ENCODE data around the gene FJX1. TPM values are rescaled to one million over a fixed set of nuclear protein-coding genes. Genes with fewer than 3 reads are reported as not detected.

Gene FJX1
- total RNA-seq, 1 donor from 2014 or later = 0.09 TPM

GRCh38 chr11:35590412-35590811, 27.8 kb upstream of the FJX1 start:
- H3K9me3 Mint-ChIP-seq = no peaks in the 10 kb centered on the region

DNA sequence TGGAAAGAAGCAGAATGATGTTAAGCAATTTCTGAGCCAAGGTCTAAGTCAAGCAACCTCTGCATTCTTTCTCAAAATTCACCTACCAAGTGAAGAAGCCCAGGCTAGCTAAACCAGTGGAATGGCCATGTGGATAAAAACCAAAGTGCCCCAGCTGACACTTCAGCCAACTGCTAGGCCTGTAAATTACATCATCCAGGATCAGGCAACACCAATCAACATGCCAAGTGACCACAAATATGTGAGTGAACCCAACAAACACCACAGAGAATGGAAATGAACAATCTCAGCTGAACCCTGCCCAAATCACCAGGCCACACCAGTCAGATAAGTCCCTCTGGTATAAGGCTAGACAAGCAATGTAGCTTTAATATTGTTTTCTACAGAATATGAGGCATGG, 25.1 kb upstream of the FJX1 start:
- intact Hi-C loops (cut with micrococcal nuclease) = no loop called here
- no peak overlapping the region for H3K27ac Mint-ChIP-seq
- no peak for DNase-seq (ENCODE audit: low spot score)
- H3K4me1 Mint-ChIP-seq (ENCODE audit: low read depth) = peaks cover 1% of the 10 kb centered on the region
- no peaks in the 10 kb centered on the region for H3K9me3 Mint-ChIP-seq
- peaks cover 4% of the 10 kb centered on the region for H3K27me3 Mint-ChIP-seq (ENCODE audit: low read depth)
- H3K4me3 Mint-ChIP-seq (ENCODE audit: low read depth) = no peak overlapping the region
- no peaks in the 10 kb centered on the region for H3K36me3 Mint-ChIP-seq (ENCODE audit: low read depth)

More at GRCh38 chr11:35590412-35590811, 27.8 kb upstream of the FJX1 start:
- H3K36me3 Mint-ChIP-seq (ENCODE audit: low read depth) = no peaks in the 10 kb centered on the region
- DNase-seq (ENCODE audit: low spot score) = no peak
- peaks cover 8% of the 10 kb centered on the region for H3K27me3 Mint-ChIP-seq (ENCODE audit: low read depth)
- no peaks in the 10 kb centered on the region for H3K4me1 Mint-ChIP-seq (ENCODE audit: low read depth)
- H3K27ac Mint-ChIP-seq = no peak overlapping the region
- no peak overlapping the region for H3K4me3 Mint-ChIP-seq (ENCODE audit: low read depth)
- intact Hi-C loops (cut with micrococcal nuclease) = no loop called here

- H3K36me3 Mint-ChIP-seq (ENCODE audit: low read depth) = no peaks in the 10 kb centered on the region
- peaks cover 4% of the 10 kb centered on the region for H3K27me3 Mint-ChIP-seq (ENCODE audit: low read depth)
- no peaks in the 10 kb centered on the region for H3K9me3 Mint-ChIP-seq
- H3K4me3 Mint-ChIP-seq (ENCODE audit: low read depth) = no peak overlapping the region
- intact Hi-C loops (cut with micrococcal nuclease) = no loop called here
- no peak overlapping the region for H3K27ac Mint-ChIP-seq
- H3K4me1 Mint-ChIP-seq (ENCODE audit: low read depth) = peaks cover 11% of the 10 kb centered on the region
- no peak for DNase-seq (ENCODE audit: low spot score)
Observed at GRCh38 chr11:35594680-35595079, 23.6 kb upstream of the FJX1 start.

GRCh38 chr11:35598254-35599125, 19.8 kb upstream of the FJX1 start:
- Mint-ChIP-seq H3K9me3 (no peaks in the 10 kb centered on the region), H3K36me3 (ENCODE audit: low read depth) (no peaks in the 10 kb centered on the region), H3K27ac (peak overlapping the region; percentile 5), H3K4me3 (ENCODE audit: low read depth) (no peak overlapping the region), H3K27me3 (ENCODE audit: low read depth) (peaks cover 4% of the 10 kb centered on the region), H3K4me1 (ENCODE audit: low read depth) (peaks cover 11% of the 10 kb centered on the region)
- no peak for DNase-seq (ENCODE audit: low spot score)
- intact Hi-C loops (cut with micrococcal nuclease) = no loop called here

GRCh38 chr11:35600331-35600838, 17.9 kb upstream of the FJX1 start:
- H3K36me3 Mint-ChIP-seq (ENCODE audit: low read depth) = no peaks in the 10 kb centered on the region
- intact Hi-C loops (cut with micrococcal nuclease) = no loop called here
- peaks cover 4% of the 10 kb centered on the region for H3K27me3 Mint-ChIP-seq (ENCODE audit: low read depth)
- peaks cover 11% of the 10 kb centered on the region for H3K4me1 Mint-ChIP-seq (ENCODE audit: low read depth)
- H3K27ac Mint-ChIP-seq = no peak overlapping the region
- no peak for DNase-seq (ENCODE audit: low spot score)
- H3K4me3 Mint-ChIP-seq (ENCODE audit: low read depth) = no peak overlapping the region
- no peaks in the 10 kb centered on the region for H3K9me3 Mint-ChIP-seq

DNA sequence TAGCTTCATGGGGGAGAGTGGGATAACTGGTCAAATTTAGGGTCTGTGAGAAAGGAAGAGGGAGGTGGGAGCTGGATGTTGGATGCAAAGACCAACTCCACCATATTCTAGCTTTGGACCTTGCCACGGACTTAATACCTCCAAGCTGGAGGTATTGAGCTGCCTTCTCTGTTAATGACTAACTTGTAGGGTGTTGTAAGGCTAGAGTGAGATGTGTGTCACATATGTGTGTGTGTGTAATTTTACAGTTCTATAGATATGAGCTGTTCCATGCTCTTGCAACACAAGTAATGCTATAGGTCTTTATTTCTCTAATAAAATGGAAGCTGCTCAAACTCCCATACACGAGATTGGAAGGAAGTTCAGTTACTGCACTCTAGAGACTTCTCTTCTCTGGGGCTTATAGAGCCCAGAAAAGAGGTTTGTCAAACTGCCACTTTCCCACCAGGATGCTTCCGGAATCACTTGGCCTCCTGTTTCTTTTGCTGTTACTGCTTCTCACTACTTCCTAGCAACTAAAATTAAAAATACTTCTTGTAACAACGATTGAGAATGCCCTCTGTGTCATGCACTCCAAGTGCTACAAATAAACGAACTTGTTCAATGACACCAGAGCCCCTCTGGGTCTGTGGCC, 16.0 kb upstream of the FJX1 start:
- H3K27me3 Mint-ChIP-seq (ENCODE audit: low read depth) = peaks cover 3% of the 10 kb centered on the region
- H3K36me3 Mint-ChIP-seq (ENCODE audit: low read depth) = no peaks in the 10 kb centered on the region
- intact Hi-C loops (cut with micrococcal nuclease) = no loop called here
- H3K27ac Mint-ChIP-seq = no peak overlapping the region
- H3K9me3 Mint-ChIP-seq = no peaks in the 10 kb centered on the region
- DNase-seq (ENCODE audit: low spot score) = no peak
- peaks cover 11% of the 10 kb centered on the region for H3K4me1 Mint-ChIP-seq (ENCODE audit: low read depth)
- no peak overlapping the region for H3K4me3 Mint-ChIP-seq (ENCODE audit: low read depth)

DNA sequence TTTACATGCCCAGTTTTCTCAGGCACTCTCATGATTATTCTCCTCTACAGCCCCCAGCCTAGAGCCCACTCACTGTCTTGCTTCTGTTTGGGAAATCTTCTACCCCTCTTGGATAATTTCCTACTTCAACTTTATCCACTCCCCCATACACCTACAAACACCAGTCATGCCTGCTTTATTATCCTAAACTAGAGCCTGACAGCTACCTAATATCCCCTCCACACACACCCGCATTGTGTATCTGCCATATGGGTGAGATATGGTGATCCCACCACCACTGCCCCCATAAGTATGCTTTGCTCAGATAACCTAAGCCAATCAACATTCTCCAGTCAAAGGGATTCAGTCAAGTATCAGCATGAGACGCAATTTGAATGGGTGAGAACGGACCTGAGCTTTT, 15.3 kb upstream of the FJX1 start:
- Mint-ChIP-seq H3K27ac (no peak overlapping the region), H3K4me3 (ENCODE audit: low read depth) (no peak overlapping the region), H3K36me3 (ENCODE audit: low read depth) (no peaks in the 10 kb centered on the region), H3K27me3 (ENCODE audit: low read depth) (peaks cover 6% of the 10 kb centered on the region), H3K9me3 (no peaks in the 10 kb centered on the region), H3K4me1 (ENCODE audit: low read depth) (peaks cover 11% of the 10 kb centered on the region)
- intact Hi-C loops (cut with micrococcal nuclease) = no loop called here
- no peak for DNase-seq (ENCODE audit: low spot score)

GRCh38 chr11:35605706-35606105, 12.6 kb upstream of the FJX1 start:
- intact Hi-C loops (cut with micrococcal nuclease) = no loop called here
- no peaks in the 10 kb centered on the region for H3K4me1 Mint-ChIP-seq (ENCODE audit: low read depth)
- H3K4me3 Mint-ChIP-seq (ENCODE audit: low read depth) = no peak overlapping the region
- H3K27me3 Mint-ChIP-seq (ENCODE audit: low read depth) = peaks cover 14% of the 10 kb centered on the region
- no peaks in the 10 kb centered on the region for H3K9me3 Mint-ChIP-seq
- no peak for DNase-seq (ENCODE audit: low spot score)
- no peaks in the 10 kb centered on the region for H3K36me3 Mint-ChIP-seq (ENCODE audit: low read depth)
- no peak overlapping the region for H3K27ac Mint-ChIP-seq

DNA sequence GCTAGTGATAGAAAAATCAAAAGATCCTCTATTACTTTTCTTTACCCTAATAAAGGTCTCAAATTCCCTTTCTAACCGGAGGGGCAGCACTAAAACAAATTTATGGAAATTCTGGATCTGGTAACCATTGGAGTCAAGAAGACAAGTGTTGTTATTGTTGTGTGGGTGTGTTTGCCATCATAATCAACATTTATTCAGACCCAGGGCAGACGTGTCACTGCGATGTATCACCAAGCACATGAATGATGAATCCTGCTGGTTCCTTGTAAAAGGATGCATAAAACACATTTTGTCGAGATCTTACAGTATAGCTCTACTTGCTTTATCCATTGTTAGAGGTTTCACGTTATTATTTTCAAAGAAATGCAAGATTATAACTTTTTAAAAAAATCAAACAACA, 12.1 kb upstream of the FJX1 start:
- Mint-ChIP-seq H3K4me1 (ENCODE audit: low read depth) (no peaks in the 10 kb centered on the region), H3K9me3 (no peaks in the 10 kb centered on the region), H3K27ac (no peak overlapping the region), H3K27me3 (ENCODE audit: low read depth) (peaks cover 14% of the 10 kb centered on the region), H3K36me3 (ENCODE audit: low read depth) (no peaks in the 10 kb centered on the region), H3K4me3 (ENCODE audit: low read depth) (no peak overlapping the region)
- no peak for DNase-seq (ENCODE audit: low spot score)
- intact Hi-C loops (cut with micrococcal nuclease) = no loop called here

DNA sequence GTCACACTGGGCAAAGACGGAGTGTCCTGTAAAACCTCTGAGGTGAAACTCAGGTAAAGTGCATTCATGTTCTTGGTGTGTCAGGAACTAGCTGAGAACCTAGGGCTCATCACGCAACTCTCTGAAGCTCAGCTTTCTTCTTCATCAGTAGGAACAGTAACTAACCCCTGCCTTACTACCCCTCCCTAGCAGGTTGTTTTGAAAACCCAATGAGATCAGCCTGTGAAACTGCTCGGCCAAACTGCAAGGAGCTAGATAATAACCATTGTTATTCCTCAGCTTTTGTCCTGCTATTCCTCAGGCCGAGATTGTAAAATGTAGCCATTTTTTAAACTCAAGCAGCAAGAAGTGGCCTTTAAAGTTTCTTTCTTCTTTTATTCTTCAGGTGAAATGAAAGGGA, 9.8 kb upstream of the FJX1 start:
- H3K4me3 Mint-ChIP-seq (ENCODE audit: low read depth) = no peak overlapping the region
- peaks cover 17% of the 10 kb centered on the region for H3K27me3 Mint-ChIP-seq (ENCODE audit: low read depth)
- no peak for DNase-seq (ENCODE audit: low spot score)
- H3K36me3 Mint-ChIP-seq (ENCODE audit: low read depth) = no peaks in the 10 kb centered on the region
- intact Hi-C loops (cut with micrococcal nuclease) = no loop called here
- peaks cover 1% of the 10 kb centered on the region for H3K4me1 Mint-ChIP-seq (ENCODE audit: low read depth)
- no peak overlapping the region for H3K27ac Mint-ChIP-seq
- no peaks in the 10 kb centered on the region for H3K9me3 Mint-ChIP-seq

DNA sequence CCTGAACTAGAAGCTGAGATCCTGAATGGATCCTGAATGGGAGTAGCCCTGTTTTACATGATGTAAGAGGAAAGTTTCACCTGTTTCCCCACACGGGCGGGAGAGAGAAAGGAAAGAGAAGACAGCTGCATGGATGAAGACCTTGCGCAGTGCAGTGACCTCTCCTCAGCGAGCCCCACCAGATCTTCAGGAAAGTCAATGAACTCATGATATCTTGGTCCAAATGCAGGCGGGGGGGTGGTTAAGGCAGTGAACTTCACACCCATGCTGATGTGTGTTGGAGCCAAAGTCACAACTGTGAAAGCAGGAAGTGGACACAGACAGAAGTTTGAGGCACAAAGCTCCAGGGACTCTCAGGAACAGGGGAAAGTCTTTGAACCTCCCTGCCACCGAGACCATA, 8.6 kb upstream of the FJX1 start:
- H3K4me1 Mint-ChIP-seq (ENCODE audit: low read depth) = peaks cover 1% of the 10 kb centered on the region
- no peak overlapping the region for H3K4me3 Mint-ChIP-seq (ENCODE audit: low read depth)
- peaks cover 21% of the 10 kb centered on the region for H3K27me3 Mint-ChIP-seq (ENCODE audit: low read depth)
- H3K9me3 Mint-ChIP-seq = no peaks in the 10 kb centered on the region
- H3K36me3 Mint-ChIP-seq (ENCODE audit: low read depth) = no peaks in the 10 kb centered on the region
- no peak overlapping the region for H3K27ac Mint-ChIP-seq
- DNase-seq (ENCODE audit: low spot score) = no peak
- intact Hi-C loops (cut with micrococcal nuclease) = loop anchor here (10.0 kb wide), 2 partner anchors 335 to 435 kb away; partner anchors contain the start of gene LDLRAD3

- Mint-ChIP-seq H3K4me3 (ENCODE audit: low read depth) (no peak overlapping the region), H3K9me3 (no peaks in the 10 kb centered on the region), H3K27me3 (ENCODE audit: low read depth) (peaks cover 28% of the 10 kb centered on the region), H3K4me1 (ENCODE audit: low read depth) (peaks cover 1% of the 10 kb centered on the region), H3K36me3 (ENCODE audit: low read depth) (no peaks in the 10 kb centered on the region), H3K27ac (no peak overlapping the region)
- intact Hi-C loops (cut with micrococcal nuclease) = loop anchor here (10.0 kb wide), 2 partner anchors 334 to 434 kb away; partner anchors contain the start of gene LDLRAD3
- no peak for DNase-seq (ENCODE audit: low spot score)
Observed at GRCh38 chr11:35610631-35611030, 7.6 kb upstream of the FJX1 start.

DNA sequence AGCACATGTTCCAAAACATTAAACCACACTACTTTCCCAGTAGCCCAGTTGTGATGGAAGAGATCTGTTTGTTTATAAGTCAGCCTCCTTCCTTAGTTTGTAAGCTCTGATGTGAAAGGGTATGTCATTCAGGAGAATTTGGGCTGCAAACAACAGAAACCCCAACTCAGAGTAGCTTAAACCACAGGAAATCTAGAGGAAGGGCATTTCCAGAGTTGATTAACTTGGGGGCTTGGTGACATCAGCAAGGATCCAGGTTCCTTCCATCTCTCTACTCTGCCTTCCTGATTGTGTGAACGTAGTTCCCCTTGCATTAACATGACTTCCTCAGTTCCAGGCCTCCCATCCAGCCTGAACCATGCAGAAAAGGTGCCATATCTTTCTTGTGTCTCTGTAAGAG, 6.5 kb upstream of the FJX1 start:
- H3K4me3 Mint-ChIP-seq (ENCODE audit: low read depth) = no peak overlapping the region
- intact Hi-C loops (cut with micrococcal nuclease) = loop anchor here (10.0 kb wide), 2 partner anchors 333 to 433 kb away; partner anchors contain the start of gene LDLRAD3
- H3K36me3 Mint-ChIP-seq (ENCODE audit: low read depth) = no peaks in the 10 kb centered on the region
- no peak for DNase-seq (ENCODE audit: low spot score)
- H3K4me1 Mint-ChIP-seq (ENCODE audit: low read depth) = peaks cover 1% of the 10 kb centered on the region
- no peak overlapping the region for H3K27ac Mint-ChIP-seq
- peaks cover 29% of the 10 kb centered on the region for H3K27me3 Mint-ChIP-seq (ENCODE audit: low read depth)
- no peaks in the 10 kb centered on the region for H3K9me3 Mint-ChIP-seq
